CD4-positive, alpha-beta T cell treated with Interleukin-15 for 1 hour (primary cell): ENCODE results near the gene NTRK3.
"Not testable (repeated sequence)": the region's sequence is repeated elsewhere in the genome, so short reads cannot be mapped to it uniquely, and the experiment has no call there.

Experiments
- DNase-seq: peaks from one replicate; pipeline ENCODE4 v3.0.0-alpha.2; 2020

The NTRK3 gene

GRCh38 chr15:87871258-87871681 is 385.3 kb downstream of the NTRK3 start:
- DNase-seq, result no peak

- no peak for DNase-seq
Observed at GRCh38 chr15:87866961-87867360, 389.6 kb downstream of the NTRK3 start.

GRCh38 chr15:87863152-87863551 is 393.4 kb downstream of the NTRK3 start:
- DNase-seq, result no peak

DNA sequence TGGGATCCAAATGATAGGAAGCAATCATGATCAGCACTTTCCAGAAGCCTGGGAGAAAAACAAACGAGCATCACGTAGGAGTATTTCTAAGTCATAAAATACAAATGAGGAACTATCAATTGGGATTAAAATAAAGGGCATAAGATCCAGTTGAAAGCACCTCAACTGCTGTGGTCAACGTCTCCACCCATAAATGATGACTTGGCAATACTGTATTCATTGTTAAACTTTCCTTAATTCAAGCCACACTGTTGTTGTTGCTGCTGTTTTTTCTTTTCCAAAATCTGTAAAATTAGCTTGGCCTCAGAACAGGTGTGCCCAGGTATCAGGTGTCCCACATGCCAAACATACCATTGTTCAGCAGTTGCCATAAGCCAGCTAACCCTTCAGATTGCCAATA is 395.8 kb downstream of the NTRK3 start:
- no peak for DNase-seq

GRCh38 chr15:87858651-87859050 is 397.9 kb downstream of the NTRK3 start:
- no peak for DNase-seq

GRCh38 chr15:87851497-87851896 is 405.0 kb downstream of the NTRK3 start:
- no peak for DNase-seq

DNA sequence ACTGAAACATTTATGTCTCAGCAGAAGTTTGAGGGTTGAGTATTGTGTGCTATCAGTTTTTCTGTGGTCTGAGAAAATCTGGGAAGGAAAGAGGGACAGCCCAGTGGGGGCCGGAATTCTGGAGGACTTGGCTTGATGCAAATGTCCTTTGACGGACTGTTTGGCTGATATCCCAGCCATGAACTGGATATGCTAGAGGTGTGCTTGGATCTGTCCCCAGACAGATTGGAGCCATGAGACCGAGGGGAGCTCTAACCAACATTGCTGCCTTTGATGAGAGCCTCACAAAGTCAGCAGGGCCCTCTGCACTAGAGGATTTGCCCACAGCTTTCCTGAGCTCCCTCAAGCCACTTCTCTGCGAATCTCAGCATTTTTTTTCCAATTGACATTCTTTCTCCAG is 405.6 kb downstream of the NTRK3 start:
- no peak for DNase-seq

DNA sequence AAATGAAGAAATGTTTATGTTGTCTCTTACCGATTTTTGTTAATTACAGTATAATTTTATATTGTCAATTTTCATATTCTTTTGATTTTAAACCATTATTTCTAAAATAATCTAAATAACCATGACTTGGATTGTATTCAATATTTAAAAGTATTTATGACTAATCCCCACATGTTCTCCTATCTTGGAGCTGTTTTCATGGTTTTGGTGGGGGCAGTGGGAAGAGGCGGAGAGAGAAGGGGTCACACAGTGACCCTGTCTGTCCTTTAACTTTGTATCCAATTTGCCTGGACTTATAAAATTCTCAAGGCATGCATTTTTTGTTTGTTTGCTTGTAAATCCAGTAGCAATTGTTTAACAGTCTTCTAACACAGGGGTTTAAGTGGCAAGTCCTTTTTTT is 407.4 kb downstream of the NTRK3 start:
- no peak for DNase-seq

DNA sequence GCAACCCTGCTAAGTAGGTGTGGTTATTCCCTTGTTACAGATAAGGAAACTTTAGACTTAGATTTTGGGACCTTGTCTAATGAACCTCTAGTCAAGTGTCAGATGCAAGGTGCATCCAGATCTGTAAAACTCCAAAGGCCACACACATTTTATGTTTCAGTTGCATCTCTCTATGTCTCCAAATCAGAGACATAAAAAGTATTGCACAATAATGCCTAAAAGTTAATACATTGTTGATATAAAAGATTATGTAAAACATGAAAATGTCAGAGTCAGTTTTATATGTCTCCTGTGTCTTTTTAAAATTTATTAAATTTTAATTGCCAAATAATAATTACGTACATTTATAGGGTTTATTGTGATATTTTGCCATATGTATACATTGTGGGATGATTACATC is 408.5 kb downstream of the NTRK3 start:
- DNase-seq, result no peak

DNA sequence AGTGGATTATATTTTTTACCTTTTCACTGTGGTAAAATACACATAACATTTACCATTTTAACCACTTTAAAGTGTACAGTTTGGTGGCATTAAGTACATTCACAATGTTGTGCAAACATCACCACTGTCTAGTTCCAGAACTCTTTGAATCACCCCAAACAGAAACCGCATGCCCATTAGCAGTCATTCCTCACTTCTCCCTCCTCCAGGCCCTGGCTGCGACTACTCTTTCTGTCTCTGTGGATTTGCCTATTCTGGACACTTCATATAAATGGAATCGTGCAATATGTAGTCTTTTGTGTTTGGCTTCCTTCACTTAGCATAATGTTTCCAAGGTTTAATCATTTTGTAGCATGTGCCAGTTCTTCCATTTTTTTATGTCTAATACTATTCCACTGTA is 409.8 kb downstream of the NTRK3 start:
- no peak for DNase-seq

DNA sequence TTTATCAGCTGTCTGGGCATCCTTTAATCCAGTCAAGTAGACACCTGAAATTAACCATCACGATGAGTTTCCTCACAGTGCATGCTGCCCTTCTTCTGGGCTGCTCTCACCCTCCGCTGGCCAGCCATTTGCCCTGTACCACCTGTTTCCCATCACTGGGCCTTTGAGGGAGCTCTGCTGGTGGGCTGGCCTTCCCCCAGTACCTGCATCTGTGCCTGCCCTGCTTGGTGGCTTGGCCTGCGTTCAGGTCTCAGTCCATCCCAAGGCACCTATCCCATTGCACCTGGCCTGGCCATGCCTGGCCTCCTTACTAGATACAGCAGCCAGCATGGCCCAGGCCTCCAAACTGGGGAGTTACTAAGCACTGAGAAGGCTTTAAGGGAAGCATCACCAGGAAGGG is 413.2 kb downstream of the NTRK3 start:
- DNase-seq, result no peak

DNA sequence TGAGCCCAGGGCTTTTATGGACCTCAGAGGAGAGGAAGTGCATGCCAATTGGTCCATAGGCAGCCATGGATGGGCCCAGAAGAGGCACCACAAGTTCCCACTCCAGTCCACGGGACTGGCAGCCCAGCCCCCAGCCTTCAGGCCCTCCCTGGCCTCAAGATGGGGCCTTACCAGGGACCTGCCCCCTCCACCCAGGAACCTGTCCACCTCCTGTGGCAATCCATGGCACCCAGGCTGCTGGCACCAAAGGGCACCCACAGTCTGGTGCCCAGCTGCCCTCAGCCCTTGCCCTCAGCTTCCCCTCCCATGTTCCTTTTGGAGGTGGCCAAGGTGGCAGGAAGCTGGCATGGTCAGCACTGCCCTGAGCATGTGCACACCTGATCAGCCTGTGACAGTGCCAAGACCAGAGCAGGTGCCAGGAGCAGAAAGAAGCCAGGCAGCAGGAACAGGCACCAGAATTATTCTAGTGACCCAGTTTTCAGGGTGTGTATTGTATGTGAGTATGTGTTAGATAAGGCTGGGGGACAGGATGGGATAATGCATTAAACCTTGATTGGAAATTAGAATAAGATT is 415.0 kb downstream of the NTRK3 start:
- no peak for DNase-seq

- DNase-seq, result not testable (repeated sequence)
Observed at GRCh38 chr15:87835830-87836229, 420.7 kb downstream of the NTRK3 start.

GRCh38 chr15:87833333-87833732 is 423.2 kb downstream of the NTRK3 start:
- DNase-seq, result not testable (repeated sequence)

GRCh38 chr15:87829332-87830050 is 427.0 kb downstream of the NTRK3 start:
- DNase-seq, result no peak

DNA sequence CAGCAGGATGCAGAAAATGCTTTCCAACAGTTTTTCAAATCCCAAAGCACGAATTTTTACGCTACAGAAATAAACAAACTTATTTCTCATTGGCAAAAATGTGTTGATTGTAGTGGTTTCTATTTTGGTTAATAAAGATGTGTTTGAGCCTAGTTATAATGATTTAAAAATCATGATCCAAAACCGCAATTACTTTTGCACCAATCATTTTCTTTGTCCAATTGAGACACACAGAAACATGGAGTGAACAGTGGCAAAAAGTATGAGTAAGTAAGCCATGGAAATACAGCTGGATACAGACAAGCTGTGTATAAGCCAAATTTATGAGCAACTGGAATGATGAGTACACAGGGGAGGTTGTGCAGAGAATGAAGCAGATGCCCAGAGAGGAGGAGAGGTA is 427.9 kb downstream of the NTRK3 start:
- DNase-seq, result no peak

GRCh38 chr15:87827131-87827530 is 429.4 kb downstream of the NTRK3 start:
- no peak for DNase-seq

DNA sequence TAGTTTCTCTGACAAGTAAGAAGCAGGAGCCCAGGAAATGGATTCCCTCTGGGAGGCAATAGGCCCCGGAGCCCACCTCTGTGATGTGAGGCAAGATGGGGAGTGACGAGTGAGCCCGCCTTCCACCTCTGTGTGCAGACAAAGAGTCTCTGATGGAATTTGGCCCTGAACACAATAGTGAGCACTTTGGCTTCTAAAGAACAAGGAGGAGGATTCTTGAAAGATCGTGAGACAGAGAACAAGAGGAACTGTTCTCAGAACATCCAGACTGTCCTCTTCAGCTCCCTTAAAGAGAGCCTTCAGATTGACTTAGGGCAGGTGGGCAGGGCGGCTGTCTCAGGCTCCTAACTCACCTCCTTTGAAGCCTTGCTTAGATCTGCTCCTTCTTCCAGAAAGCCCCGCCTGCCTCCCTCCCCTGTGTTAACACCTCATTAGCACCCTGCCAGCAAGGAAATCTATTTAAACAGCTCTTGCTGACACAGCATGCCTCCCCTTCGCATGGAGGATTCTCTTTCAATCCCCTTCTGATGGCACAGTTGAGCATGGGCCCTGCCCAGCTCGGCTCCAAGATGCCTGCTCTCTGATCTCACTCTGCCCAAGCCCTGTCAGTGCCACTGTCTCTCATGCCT is 430.3 kb downstream of the NTRK3 start:
- DNase-seq, result no peak

- no peak for DNase-seq
Observed at GRCh38 chr15:87818756-87819155, 437.8 kb downstream of the NTRK3 start.

DNA sequence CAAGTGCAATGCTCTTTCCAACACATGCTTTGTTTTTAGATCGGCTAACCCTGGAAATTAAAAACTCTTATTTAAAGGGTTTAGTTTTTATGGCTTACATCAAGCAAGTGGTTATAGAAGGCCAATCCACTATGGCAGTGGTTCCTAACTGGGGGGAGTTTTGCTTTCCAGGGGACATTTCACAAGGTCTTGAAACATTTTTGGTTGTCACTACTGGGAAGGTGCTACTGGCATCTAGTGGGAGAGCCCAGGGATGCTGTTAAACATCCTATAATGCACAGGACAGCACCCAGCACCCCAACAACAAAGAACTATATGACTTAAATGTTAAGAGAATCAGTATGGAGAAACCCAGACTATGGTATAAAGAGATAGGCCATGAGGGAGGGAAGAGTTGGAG is 439.0 kb downstream of the NTRK3 start:
- DNase-seq, result no peak

DNA sequence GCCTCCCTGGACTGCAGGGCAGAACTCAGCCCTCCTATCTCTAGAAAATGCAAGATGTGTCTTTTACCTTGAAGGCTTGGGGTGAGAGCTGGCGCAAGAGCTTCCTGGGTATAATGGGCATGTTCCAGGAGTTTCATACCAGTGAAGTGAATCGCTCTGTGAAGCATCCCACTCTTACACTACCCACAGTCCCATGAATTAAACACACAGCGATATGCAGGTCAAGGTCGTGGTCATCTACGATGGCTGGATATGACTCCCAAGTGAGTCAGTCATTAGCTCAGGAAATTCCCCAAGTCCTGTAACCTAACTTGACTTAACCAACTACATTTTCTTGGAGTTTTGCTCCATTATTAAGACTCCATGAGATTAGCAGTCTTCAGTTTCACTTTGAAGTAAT is 439.7 kb downstream of the NTRK3 start:
- no peak for DNase-seq

GRCh38 chr15:87816016-87816415 is 440.5 kb downstream of the NTRK3 start:
- no peak for DNase-seq
